Activated CD4-positive, alpha-beta memory T cell treated with anti-CD3 and anti-CD28 coated beads for 36 hours (primary cell): ENCODE data around the gene B4GALT1. TPM values are rescaled to one million over a fixed set of nuclear protein-coding genes. Genes with fewer than 3 reads are reported as not detected.

ENCODE experiments used
- CTCF ChIA-PET: fragments of 350-600 bp; sonication (Branson Sonifier 250); formaldehyde crosslinking; loops from one replicate; lab custom pipeline; 2021; ENCODE audit warnings: antibody characterized with exemption, inconsistent platforms; lab: Charles Lee
- POLR2A ChIA-PET: fragments of 350-600 bp; sonication (Branson Sonifier 250); formaldehyde crosslinking; loops from one replicate; lab custom pipeline; 2021; ENCODE audit warnings: antibody characterized with exemption; lab: Charles Lee
- DNase-seq: peaks from one replicate; pipeline ENCODE4 v3.0.0-alpha.2; 2020
- H3K27ac Mint-ChIP-seq: one replicate; pipeline ENCODE4 v1.8.0; 2021; ENCODE audit warnings: mixed read lengths
- H3K27me3 Mint-ChIP-seq: one replicate; pipeline ENCODE4 v1.8.0; 2021; ENCODE audit warnings: mixed read lengths
- H3K36me3 Mint-ChIP-seq: one replicate; pipeline ENCODE4 v1.8.0; 2021; ENCODE audit warnings: mixed read lengths
- H3K4me1 Mint-ChIP-seq: one replicate; pipeline ENCODE4 v1.8.0; 2021; ENCODE audit warnings: low read depth, mixed read lengths
- H3K4me3 Mint-ChIP-seq: one replicate; pipeline ENCODE4 v1.8.0; 2021; ENCODE audit warnings: mild to moderate bottlenecking, mixed read lengths
- H3K9me3 Mint-ChIP-seq: one replicate; pipeline ENCODE4 v1.8.0; 2021; ENCODE audit warnings: mixed read lengths
- intact Hi-C: fragments of 100-400 bp; cut with micrococcal nuclease; formaldehyde crosslinking; loops from one replicate; pipeline ENCODE4 v1.15.1; 2023
- total RNA-seq, 2 experiments: library from RNA; stranded (reverse); gene quantifications; one replicate each; pipeline ENCODE4 v1.2.3, GENCODE V29; 2021

Gene B4GALT1
- total RNA-seq, 2 experiments from 2014 or later, result 76.6 to 78.0 TPM

DNA sequence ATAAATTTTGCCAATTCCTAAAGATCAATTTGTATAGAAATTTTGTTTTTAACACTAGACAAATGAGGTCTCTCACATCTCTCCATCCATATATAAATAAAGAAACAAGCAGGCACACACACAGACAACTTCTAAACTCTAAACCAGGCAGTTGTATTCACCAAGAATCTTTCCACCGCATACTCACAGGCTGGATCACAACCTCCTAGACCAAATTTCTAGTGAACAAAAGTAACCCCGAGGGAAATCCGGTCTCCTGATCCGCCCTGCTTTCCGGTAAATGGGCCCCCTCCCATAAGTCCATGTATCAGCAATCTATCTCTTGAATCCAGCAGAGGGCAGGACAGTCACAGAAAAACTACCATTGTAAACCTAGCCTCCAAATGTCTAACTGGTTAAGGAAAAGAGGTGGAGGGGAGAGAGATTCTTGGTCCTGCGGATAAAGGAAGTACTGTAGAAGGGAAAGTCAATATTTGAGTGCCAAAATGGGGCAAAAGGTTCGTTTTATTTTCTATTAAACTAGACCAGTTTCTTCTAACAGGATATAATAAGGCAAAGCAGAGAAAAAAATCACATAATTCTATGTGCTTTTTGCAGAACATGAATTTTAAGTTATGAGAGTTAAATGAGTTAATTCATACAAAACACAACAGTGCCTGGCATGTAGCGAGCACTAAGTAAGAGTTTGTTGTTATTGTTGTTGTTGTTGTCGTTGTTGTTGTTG, 85.8 kb downstream of the B4GALT1 start:
- Mint-ChIP-seq H3K27me3 (no peaks in the 10 kb centered on the region), H3K9me3 (no peaks in the 10 kb centered on the region), H3K4me3 (no peak overlapping the region), H3K36me3 (peaks cover 2% of the 10 kb centered on the region), H3K27ac (no peak overlapping the region), H3K4me1 (peaks cover 17% of the 10 kb centered on the region)
- peak; percentile 86 for DNase-seq
- intact Hi-C loops, result loop anchor here (1.0 kb wide), 3 partner anchors 80 to 144 kb away; partner anchors contain the start of gene APTX
- ChIA-PET POLR2A (no interaction called here), CTCF (interaction anchor here (0.6 to 2.8 kb wide), 9 partner anchors 45 to 150 kb away, joined by 3 to 33 read pairs (median 4); no protein-coding TSS in a partner anchor)

DNA sequence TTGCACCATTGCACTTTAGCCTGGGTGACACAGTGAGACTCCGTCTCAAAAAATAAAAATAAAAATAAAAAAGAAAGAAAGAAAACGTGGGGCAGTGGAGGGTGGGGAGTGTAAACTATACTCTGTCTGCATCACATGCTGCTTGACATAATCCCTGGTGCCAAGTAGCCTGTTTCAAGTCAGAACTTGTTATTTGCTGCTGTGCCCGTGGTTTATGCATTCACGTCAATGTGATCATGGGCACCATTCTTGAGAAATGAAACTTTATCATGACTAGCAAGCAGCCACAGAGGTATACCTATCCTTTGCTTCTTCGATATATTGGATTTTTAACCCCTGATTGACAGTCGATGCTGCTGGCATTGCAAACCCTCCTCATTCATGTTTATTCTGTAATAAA, 86.6 kb downstream of the B4GALT1 start:
- POLR2A ChIA-PET, result no interaction called here
- intact Hi-C loops, result no loop called here
- peak; percentile 55 for DNase-seq

DNA sequence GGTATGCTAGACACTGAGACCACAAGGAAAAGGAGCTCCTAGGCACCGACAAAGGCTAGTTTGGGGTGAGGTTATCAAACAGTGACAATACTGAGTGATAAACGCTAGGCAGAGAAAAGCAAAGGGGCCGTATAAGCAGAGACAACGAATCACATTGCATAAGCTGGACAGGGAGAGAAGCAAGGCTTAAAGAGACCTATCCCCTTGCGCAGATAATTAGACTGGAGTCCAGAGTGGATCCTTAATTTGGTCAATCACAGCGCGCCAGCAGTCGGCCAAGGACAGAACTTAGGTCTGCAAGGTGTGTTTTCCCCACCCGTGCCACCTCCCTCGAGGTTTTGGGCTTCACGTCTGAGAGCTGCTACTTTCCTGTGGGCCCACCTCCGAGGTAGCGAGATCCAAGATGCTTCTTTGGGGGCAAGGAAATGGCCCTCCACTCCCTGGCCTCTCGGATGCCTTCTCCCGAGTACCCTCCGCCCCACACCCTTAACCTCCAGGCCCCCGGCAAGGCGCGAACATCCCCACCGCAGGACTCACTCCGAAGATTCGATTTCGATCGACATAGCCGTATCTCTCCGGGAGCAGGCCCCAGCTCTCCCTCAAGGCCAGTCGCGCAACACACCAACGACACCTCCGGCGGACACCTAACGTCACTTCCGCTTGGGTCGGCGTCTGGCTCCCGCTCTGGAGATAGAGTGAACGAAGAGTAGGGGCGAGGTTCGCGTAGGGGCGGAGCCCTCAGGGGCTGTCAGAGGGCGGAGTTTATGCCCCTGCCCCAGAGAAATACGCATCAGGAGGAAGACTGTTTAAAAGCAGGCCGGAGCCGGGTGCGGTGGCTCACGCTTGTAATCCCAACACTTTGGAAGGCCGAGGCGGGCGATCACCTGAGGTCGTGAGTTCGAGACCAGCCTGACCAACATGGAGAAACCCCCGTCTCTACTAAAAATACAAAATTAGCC, 90.8 kb downstream of the B4GALT1 start, which contains the start of gene SMU1:
Gene SMU1, minus strand, starts transcription at position 629 of the 959 bp plus-strand sequence. Its CDS starts 66 bp downstream, at position 563.
- ChIA-PET CTCF (interaction anchor here (0.9 to 3.2 kb wide), 7 partner anchors 9 to 697 kb away, joined by 3 to 13 read pairs (median 6); partner anchors contain the start of gene B4GALT1), POLR2A (interaction anchor here (0.8 to 1.8 kb wide), 6 partner anchors 15 to 90 kb away, joined by 3 to 14 read pairs (median 5); partner anchors contain the start of genes B4GALT1 and DNAJA1)
- DNase-seq, result peak; percentile 98
- Mint-ChIP-seq H3K27ac (peak within 1 kb of the TSS; percentile 99), H3K4me1 (peaks cover 44% of the 10 kb centered on the region), H3K36me3 (peaks cover 24% of the 10 kb centered on the region), H3K27me3 (no peaks in the 10 kb centered on the region), H3K9me3 (no peaks in the 10 kb centered on the region), H3K4me3 (peak within 1 kb of the TSS; percentile 100)
- intact Hi-C loops, result loop anchor here (1.0 to 2.0 kb wide), 5 partner anchors 51 to 526 kb away; partner anchors contain the start of genes BAG1, DNAJA1 and NFX1

More for the DNA sequence above, 86.6 kb downstream of the B4GALT1 start:
- no peak overlapping the region for H3K4me3 Mint-ChIP-seq
- CTCF ChIA-PET, result interaction anchor here (0.6 to 2.7 kb wide), 7 partner anchors 45 to 151 kb away, joined by 3 to 26 read pairs (median 3); no protein-coding TSS in a partner anchor
- H3K9me3 Mint-ChIP-seq, result no peaks in the 10 kb centered on the region
- H3K27ac Mint-ChIP-seq, result no peak overlapping the region
- H3K4me1 Mint-ChIP-seq, result peaks cover 21% of the 10 kb centered on the region
- no peaks in the 10 kb centered on the region for H3K27me3 Mint-ChIP-seq
- H3K36me3 Mint-ChIP-seq, result peaks cover 2% of the 10 kb centered on the region

DNA sequence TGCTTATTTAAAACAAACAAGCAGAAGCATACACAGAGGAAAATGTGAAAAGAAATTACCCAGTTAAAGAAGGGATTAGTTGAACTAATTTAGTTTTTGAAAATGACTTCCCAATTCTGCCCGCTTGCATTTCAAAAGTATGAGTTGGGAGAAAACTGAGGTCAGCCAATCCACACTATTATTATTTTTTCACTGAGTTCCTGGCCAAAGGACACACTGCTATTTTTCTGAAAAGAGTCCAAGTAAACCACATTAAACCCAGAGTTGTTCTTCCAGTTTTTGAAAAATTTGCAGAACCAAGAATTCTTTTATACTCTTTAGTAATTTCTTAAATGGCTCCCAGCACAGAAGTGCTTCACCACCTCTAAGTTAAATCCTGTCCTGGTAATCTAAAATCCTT, 98.1 kb downstream of the B4GALT1 start:
- Mint-ChIP-seq H3K4me1 (peaks cover 30% of the 10 kb centered on the region), H3K4me3 (no peak overlapping the region), H3K27me3 (no peaks in the 10 kb centered on the region), H3K9me3 (no peaks in the 10 kb centered on the region), H3K27ac (no peak overlapping the region), H3K36me3 (peaks cover 46% of the 10 kb centered on the region)
- intact Hi-C loops, result no loop called here
- ChIA-PET POLR2A (no interaction called here), CTCF (no interaction called here)
- DNase-seq, result no peak

DNA sequence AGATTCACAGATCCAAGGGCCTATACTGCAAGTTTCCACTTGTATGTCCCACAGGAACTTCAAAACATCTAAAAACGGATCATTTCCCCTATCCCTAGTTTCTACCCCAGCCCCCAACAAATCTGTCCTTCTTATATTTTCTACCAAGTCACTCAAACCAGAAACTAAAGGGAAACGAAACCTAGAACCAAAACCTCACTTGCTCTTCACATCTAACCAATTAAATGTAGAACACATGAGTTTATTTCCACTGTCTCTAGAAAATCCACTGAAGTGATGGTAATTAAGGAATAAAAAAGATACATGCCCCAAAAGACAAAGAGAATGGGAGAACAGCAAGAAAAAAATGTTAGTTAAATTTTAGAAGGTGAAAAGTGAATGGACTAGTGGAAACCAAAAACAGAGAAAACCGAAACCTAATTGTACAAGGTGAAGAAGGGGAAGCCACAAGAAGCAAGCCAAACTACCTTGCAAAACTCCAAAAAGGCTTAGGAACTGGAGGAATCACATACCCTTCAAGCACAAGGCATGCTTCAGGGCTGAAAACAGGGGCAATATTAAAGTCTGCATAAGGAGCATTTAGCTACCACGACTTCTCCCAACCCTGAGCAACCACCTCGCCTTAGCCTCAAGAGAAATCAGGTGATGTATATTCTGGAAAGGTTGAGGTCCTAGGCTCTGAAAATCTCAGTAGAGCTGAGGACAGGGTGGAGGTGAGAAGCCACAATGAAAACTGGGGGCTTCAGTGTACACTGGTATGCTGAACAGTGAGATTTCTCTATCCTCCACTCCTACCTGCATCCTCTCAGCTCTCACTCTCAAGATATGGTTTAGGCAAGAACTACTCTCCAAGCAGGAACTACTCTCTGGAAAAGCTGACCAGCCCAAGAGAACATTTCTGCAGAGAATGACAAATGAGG, 101.7 kb downstream of the B4GALT1 start:
- H3K27ac Mint-ChIP-seq, result peak overlapping the region; percentile 16
- H3K36me3 Mint-ChIP-seq, result peaks cover 38% of the 10 kb centered on the region
- H3K4me3 Mint-ChIP-seq, result no peak overlapping the region
- peaks cover 5% of the 10 kb centered on the region for H3K4me1 Mint-ChIP-seq
- intact Hi-C loops, result no loop called here
- H3K9me3 Mint-ChIP-seq, result no peaks in the 10 kb centered on the region
- ChIA-PET POLR2A (interaction anchor here (0.5 to 0.8 kb wide), 4 partner anchors 13 to 161 kb away, joined by 3 to 4 read pairs (median 4); partner anchors contain the start of gene DNAJA1), CTCF (no interaction called here)
- H3K27me3 Mint-ChIP-seq, result no peaks in the 10 kb centered on the region
- DNase-seq, result no peak

Other genes starting within 250 kb of the B4GALT1 start
- gene APTX, start 165.7 kb downstream of the B4GALT1 start, total RNA-seq, result 10 to 100 TPM; 43.7 to 45.9 TPM
- 100 to 1,000 TPM; 173 to 184 TPM for gene DNAJA1, start 142.1 kb downstream of the B4GALT1 start, total RNA-seq
- 10 to 100 TPM; 25.8 to 26.1 TPM for gene SMU1, start 90.7 kb downstream of the B4GALT1 start, total RNA-seq
- not detected for gene SPINK4, start 72.8 kb upstream of the B4GALT1 start, total RNA-seq
- gene BAG1, start 97.4 kb upstream of the B4GALT1 start, total RNA-seq, result 10 to 100 TPM; 52.7 to 56.6 TPM
- gene CHMP5, start 97.7 kb upstream of the B4GALT1 start, total RNA-seq, result 100 to 1,000 TPM; 116 to 119 TPM
- gene NFX1, start 123.2 kb upstream of the B4GALT1 start, total RNA-seq, result 10 to 100 TPM; 36.5 to 38.6 TPM
- gene AQP7, start 235.2 kb upstream of the B4GALT1 start, total RNA-seq, result under 1 TPM; 0.12 to 0.36 TPM